Measurements from ENCODE around the gene MEGF9.

Gene MEGF9

GRCh38 chr9:120680579-120680978 lies 33.7 kb downstream of the MEGF9 start:
- Mint-ChIP-seq H3K4me3 (no peak overlapping the region), H3K27ac (peak overlapping the region; percentile 39), H3K4me1 (peaks cover 12 to 21% of the 10 kb centered on the region in 2 donors), H3K9me3 (no peaks in the 10 kb centered on the region), H3K36me3 (peaks cover 2 to 4% of the 10 kb centered on the region in 2 donors), H3K27me3 (no peaks in the 10 kb centered on the region)
- no peak for DNase-seq
- no peak for ATAC-seq (replicated peaks)

GRCh38 chr9:120680161-120680560 lies 34.1 kb downstream of the MEGF9 start:
- Mint-ChIP-seq H3K27ac (no peak overlapping the region), H3K27me3 (no peaks in the 10 kb centered on the region), H3K4me1 (peaks cover 12 to 21% of the 10 kb centered on the region in 2 donors), H3K36me3 (peaks cover 2 to 4% of the 10 kb centered on the region in 2 donors), H3K9me3 (no peaks in the 10 kb centered on the region), H3K4me3 (no peak overlapping the region)
- ATAC-seq (replicated peaks) (no peak), DNase-seq (no peak)

DNA sequence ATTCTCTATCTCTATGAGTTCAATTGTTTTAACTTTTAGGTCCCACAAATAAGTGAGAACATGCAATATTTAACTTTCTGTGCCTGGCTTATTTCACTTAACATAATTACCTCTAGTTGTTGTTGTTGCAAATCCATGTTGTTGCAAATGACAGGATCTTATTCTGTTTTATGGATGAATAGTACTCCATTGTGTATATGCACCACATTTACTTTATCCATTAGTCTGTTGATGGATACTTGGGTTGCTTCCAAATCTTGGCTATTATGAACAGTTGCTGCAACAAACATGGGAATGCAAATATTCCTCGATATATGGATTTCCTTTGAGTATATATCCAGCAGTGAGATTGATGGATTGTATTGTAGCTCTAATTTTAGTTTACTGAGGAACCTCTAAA lies 36.3 kb downstream of the MEGF9 start:
- H3K4me1 Mint-ChIP-seq, result peaks cover 9 to 14% of the 10 kb centered on the region in 2 donors
- no peak overlapping the region for H3K4me3 Mint-ChIP-seq
- no peaks in the 10 kb centered on the region for H3K9me3 Mint-ChIP-seq
- DNase-seq, result no peak
- H3K36me3 Mint-ChIP-seq, result peaks cover 2 to 4% of the 10 kb centered on the region in 2 donors
- H3K27ac Mint-ChIP-seq, result no peak overlapping the region
- H3K27me3 Mint-ChIP-seq, result no peaks in the 10 kb centered on the region
- ATAC-seq (replicated peaks), result no peak

GRCh38 chr9:120676767-120677402 lies 37.4 kb downstream of the MEGF9 start:
- H3K27ac Mint-ChIP-seq, result no peak overlapping the region
- no peaks in the 10 kb centered on the region for H3K9me3 Mint-ChIP-seq
- no peak for ATAC-seq (replicated peaks)
- H3K36me3 Mint-ChIP-seq, result peaks cover 2 to 4% of the 10 kb centered on the region in 2 donors
- no peaks in the 10 kb centered on the region for H3K27me3 Mint-ChIP-seq
- peaks cover 4 to 6% of the 10 kb centered on the region in 2 donors for H3K4me1 Mint-ChIP-seq
- DNase-seq, result no peak
- no peak overlapping the region for H3K4me3 Mint-ChIP-seq

DNA sequence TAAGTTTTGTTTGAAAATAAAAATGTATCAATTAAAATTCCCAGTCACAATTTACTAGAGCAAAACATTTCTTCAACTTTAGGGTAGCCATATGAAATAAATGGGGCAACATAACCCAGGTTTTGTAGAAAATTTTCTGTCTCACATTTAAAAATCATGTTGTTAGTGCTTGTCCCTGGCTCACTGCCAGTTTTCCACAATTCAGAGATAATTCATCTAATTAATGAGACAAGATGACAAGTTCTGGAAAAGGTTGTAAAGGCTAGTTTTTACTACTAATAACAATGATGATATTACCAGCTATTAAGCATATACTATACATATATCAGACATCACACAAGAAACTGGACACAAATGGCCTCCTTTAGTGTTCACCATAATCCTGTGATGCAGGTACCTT lies 45.9 kb downstream of the MEGF9 start:
- Mint-ChIP-seq H3K4me3 (no peak overlapping the region), H3K27ac (no peak overlapping the region), H3K27me3 (no peaks in the 10 kb centered on the region), H3K4me1 (peaks cover 6 to 7% of the 10 kb centered on the region in 2 donors), H3K36me3 (peaks cover 0 to 3% of the 10 kb centered on the region in 2 donors), H3K9me3 (no peaks in the 10 kb centered on the region)
- DNase-seq, result no peak
- no peak for ATAC-seq (replicated peaks)

DNA sequence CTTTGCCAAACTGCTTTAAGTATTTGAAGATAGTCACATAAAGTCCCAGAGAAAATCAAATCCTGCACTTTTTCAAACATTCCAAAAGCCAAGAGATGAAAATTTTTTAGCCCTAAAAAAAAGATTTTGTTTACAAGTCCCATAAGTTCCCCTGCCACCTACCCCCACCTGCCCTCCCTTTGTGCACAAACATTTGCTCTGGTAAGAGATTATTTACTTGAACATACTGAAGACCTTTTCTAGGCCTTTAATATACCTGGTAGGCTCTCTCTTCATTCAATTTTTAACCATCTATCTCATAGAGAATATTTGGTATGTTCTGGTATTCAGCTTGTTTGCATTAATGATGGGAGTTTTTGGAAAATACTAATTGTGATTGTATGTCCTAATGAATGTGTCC lies 50.3 kb downstream of the MEGF9 start:
- no peaks in the 10 kb centered on the region for H3K9me3 Mint-ChIP-seq
- no peak overlapping the region for H3K27ac Mint-ChIP-seq
- peaks cover 8 to 12% of the 10 kb centered on the region in 2 donors for H3K4me1 Mint-ChIP-seq
- no peaks in the 10 kb centered on the region for H3K27me3 Mint-ChIP-seq
- no peak for ATAC-seq (replicated peaks)
- H3K4me3 Mint-ChIP-seq, result no peak overlapping the region
- DNase-seq, result no peak
- H3K36me3 Mint-ChIP-seq, result peaks cover 0 to 3% of the 10 kb centered on the region in 2 donors

GRCh38 chr9:120663380-120663779 lies 50.9 kb downstream of the MEGF9 start:
- Mint-ChIP-seq H3K9me3 (no peaks in the 10 kb centered on the region), H3K4me3 (no peak overlapping the region), H3K27me3 (no peaks in the 10 kb centered on the region), H3K4me1 (peaks cover 8 to 12% of the 10 kb centered on the region in 2 donors), H3K27ac (no peak overlapping the region), H3K36me3 (peaks cover 0 to 3% of the 10 kb centered on the region in 2 donors)
- ATAC-seq (replicated peaks), result no peak
- no peak for DNase-seq

DNA sequence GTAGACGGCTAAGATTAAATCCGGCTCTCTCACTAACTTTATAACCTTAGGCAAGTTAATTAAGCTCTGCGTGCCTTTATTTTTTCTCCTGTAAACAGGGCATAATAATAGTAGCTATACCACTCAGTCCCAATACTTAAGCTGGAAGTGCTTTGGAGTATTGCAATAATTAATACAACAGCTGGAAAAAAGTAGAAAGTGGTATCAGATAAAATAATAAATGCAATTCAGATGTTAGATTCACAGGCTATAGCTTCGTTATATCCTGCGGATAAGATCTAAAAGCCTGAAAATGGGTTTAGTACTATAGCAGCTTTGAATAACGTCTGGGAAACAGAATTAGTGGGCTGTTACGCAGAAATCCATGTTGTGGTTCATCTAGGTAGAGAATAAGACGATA lies 51.8 kb downstream of the MEGF9 start:
- Mint-ChIP-seq H3K4me3 (no peak overlapping the region), H3K27me3 (no peaks in the 10 kb centered on the region), H3K9me3 (no peaks in the 10 kb centered on the region), H3K36me3 (peaks cover 0 to 3% of the 10 kb centered on the region in 2 donors), H3K4me1 (peaks cover 8 to 12% of the 10 kb centered on the region in 2 donors), H3K27ac (no peak overlapping the region)
- DNase-seq (no peak), ATAC-seq (replicated peaks) (no peak)

DNA sequence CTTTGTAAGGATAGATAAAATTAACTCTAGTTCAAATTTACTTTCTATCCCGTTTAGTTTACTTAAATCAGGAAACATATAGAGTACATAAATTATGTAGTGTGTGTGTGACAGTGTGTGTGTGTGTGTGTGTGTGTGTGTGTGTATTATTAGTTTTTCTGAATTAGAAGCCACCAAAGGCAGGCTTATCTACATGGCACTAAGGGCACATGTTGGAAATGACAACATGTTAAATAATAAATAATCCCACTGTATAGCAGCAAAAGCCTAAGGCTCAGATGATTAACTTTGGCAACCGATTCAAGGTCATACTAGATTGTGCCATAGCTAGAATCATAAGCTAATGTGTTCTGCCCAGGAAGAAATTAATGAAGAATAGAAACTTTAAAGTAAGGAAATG lies 54.6 kb downstream of the MEGF9 start:
- no peak for DNase-seq
- no peaks in the 10 kb centered on the region for H3K36me3 Mint-ChIP-seq
- no peaks in the 10 kb centered on the region for H3K27me3 Mint-ChIP-seq
- H3K4me3 Mint-ChIP-seq, result no peak overlapping the region
- no peaks in the 10 kb centered on the region for H3K9me3 Mint-ChIP-seq
- H3K4me1 Mint-ChIP-seq, result peaks cover 6% of the 10 kb centered on the region in 2 donors
- ATAC-seq (replicated peaks), result no peak
- no peak overlapping the region for H3K27ac Mint-ChIP-seq

- DNase-seq, result no peak
- ATAC-seq (replicated peaks), result no peak
- no peaks in the 10 kb centered on the region for H3K36me3 Mint-ChIP-seq
- H3K4me1 Mint-ChIP-seq, result peaks cover 6% of the 10 kb centered on the region in 2 donors
- no peaks in the 10 kb centered on the region for H3K27me3 Mint-ChIP-seq
- H3K9me3 Mint-ChIP-seq, result no peaks in the 10 kb centered on the region
- no peak overlapping the region for H3K27ac Mint-ChIP-seq
- no peak overlapping the region for H3K4me3 Mint-ChIP-seq
These were observed 55.1 kb downstream of the MEGF9 start for GRCh38 chr9:120659209-120659608.

DNA sequence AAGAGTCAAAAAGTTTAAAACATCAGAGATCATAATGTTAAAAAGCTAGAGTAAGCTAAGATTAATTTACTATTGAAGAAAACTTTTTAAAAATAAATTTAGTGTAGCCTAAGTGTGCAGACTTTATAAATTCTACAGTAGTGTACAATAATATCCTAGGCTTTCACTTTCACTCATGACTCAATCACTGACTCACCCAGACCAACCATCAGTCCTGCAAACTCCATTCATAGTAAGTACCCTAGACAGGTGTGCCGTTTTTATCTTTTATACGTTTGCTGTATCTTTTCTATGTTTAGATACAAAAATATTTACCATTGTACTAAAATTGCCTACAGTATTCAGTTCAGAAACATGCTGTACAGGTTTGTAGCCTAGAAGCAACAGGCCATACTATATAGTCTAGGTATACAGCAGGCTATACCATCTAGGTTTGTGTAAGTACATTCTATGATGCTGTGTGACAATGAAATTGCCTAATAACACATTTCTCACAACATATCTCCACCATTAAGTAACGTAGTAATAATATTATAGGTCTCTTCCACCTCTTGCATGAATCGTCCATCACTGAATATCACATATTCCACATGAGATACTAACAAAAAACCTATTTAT lies 59.2 kb downstream of the MEGF9 start:
- no peak overlapping the region for H3K27ac Mint-ChIP-seq
- H3K4me3 Mint-ChIP-seq, result no peak overlapping the region
- H3K4me1 Mint-ChIP-seq, result no peaks in the 10 kb centered on the region
- H3K27me3 Mint-ChIP-seq, result no peaks in the 10 kb centered on the region
- H3K36me3 Mint-ChIP-seq, result no peaks in the 10 kb centered on the region
- DNase-seq, result no peak
- H3K9me3 Mint-ChIP-seq, result no peaks in the 10 kb centered on the region
- ATAC-seq (replicated peaks), result no peak

DNA sequence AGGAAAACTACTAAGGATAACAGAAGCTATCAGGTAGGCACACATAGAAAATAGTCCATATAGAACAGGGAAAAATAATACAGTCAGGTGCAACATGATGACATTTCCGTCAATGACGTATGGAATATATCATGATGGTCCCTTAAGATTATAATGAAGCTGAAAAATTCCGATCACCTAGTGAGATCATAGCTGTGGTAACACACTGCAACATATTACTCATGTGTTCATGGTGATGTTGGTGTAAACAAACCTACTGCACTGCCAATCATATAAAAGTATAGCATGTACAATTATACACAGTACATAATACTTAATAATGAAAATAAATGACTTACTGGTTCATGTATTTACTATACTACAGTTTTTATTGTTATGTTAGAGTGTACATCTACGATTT lies 60.0 kb downstream of the MEGF9 start:
- no peaks in the 10 kb centered on the region for H3K9me3 Mint-ChIP-seq
- no peak overlapping the region for H3K27ac Mint-ChIP-seq
- no peaks in the 10 kb centered on the region for H3K4me1 Mint-ChIP-seq
- H3K4me3 Mint-ChIP-seq, result no peak overlapping the region
- no peaks in the 10 kb centered on the region for H3K27me3 Mint-ChIP-seq
- H3K36me3 Mint-ChIP-seq, result no peaks in the 10 kb centered on the region
- ATAC-seq (replicated peaks) (no peak), DNase-seq (no peak)

GRCh38 chr9:120653762-120654161 lies 60.5 kb downstream of the MEGF9 start:
- Mint-ChIP-seq H3K4me3 (no peak overlapping the region), H3K4me1 (no peaks in the 10 kb centered on the region), H3K9me3 (no peaks in the 10 kb centered on the region), H3K27ac (no peak overlapping the region), H3K27me3 (no peaks in the 10 kb centered on the region), H3K36me3 (no peaks in the 10 kb centered on the region)
- ATAC-seq (replicated peaks), result no peak
- DNase-seq, result no peak

- no peaks in the 10 kb centered on the region for H3K4me1 Mint-ChIP-seq
- H3K27ac Mint-ChIP-seq, result no peak overlapping the region
- H3K9me3 Mint-ChIP-seq, result no peaks in the 10 kb centered on the region
- no peaks in the 10 kb centered on the region for H3K36me3 Mint-ChIP-seq
- no peaks in the 10 kb centered on the region for H3K27me3 Mint-ChIP-seq
- no peak overlapping the region for H3K4me3 Mint-ChIP-seq
- ATAC-seq (replicated peaks) (no peak), DNase-seq (no peak)
These were observed 61.3 kb downstream of the MEGF9 start for GRCh38 chr9:120652934-120653333.

GRCh38 chr9:120650352-120650751 lies 63.9 kb downstream of the MEGF9 start:
- H3K27ac Mint-ChIP-seq, result no peak overlapping the region
- no peak for DNase-seq
- H3K36me3 Mint-ChIP-seq, result no peaks in the 10 kb centered on the region
- no peaks in the 10 kb centered on the region for H3K4me1 Mint-ChIP-seq
- no peaks in the 10 kb centered on the region for H3K27me3 Mint-ChIP-seq
- no peak for ATAC-seq (replicated peaks)
- no peak overlapping the region for H3K4me3 Mint-ChIP-seq
- no peaks in the 10 kb centered on the region for H3K9me3 Mint-ChIP-seq

All from stimulated activated naive B cell treated with anti-CD40 and anti-IgM and Interleukin-4, amounts not matched to agents 10 μg/mL and 1 μg/mL and 100 μg/mL, for 72 hours (primary cell).